ENCODE measurements around the gene TMEM127.

GRCh38 chr2:96296925-96297324, 31.1 kb upstream of the TMEM127 start:
- no peak for TF ChIP-seq CTCF (IDR thresholded peaks at IDR 0.05)
- no peak for TF ChIP-seq POLR2AphosphoS5 (IDR thresholded peaks at IDR 0.05)
